Bronchial epithelial cell (primary cell): ENCODE measurements around the gene KCNN3. TPM values are rescaled to one million over a fixed set of nuclear protein-coding genes. Genes with fewer than 3 reads are reported as not detected.

Experiments used
- DNase-seq: peaks from one replicate; pipeline ENCODE4 v3.0.0-alpha.2; 2010; ENCODE audit warnings: low read depth
- FAIRE-seq: peaks from 2 replicates; lab custom pipeline; 2011; peaks lifted over from hg19 to GRCh38; lab: Jason Lieb, UNC
- H3K27me3 ChIP-seq: 2 replicates; pipeline ENCODE4 v1.5.1; 2011; ENCODE audit warnings: low read length; ENCODE audit not compliant: control insufficient read depth, insufficient read depth
- H3K36me3 ChIP-seq: 2 replicates; pipeline ENCODE4 v1.5.1; 2011; ENCODE audit warnings: low read length; ENCODE audit not compliant: control insufficient read depth, insufficient read depth
- H3K4me3 ChIP-seq: 2 replicates; pipeline ENCODE4 v1.5.1; 2011; ENCODE audit warnings: mild to moderate bottlenecking, low read depth, low read length, control low read depth
- CTCF ChIP-seq: IDR thresholded peaks from 2 replicates; pipeline ENCODE4 v1.5.1; 2011; ENCODE audit warnings: mild to moderate bottlenecking, moderate library complexity, low read length, control low read depth, inconsistent platforms; ENCODE audit not compliant: insufficient read depth, severe bottlenecking
- total RNA-seq: library from RNA; depleted of rRNA; stranded (reverse); fragments of >200 nt; gene quantifications from 2 replicates; pipeline ENCODE4 v1.2.1, GENCODE V29; 2014

KCNN3 gene
- total RNA-seq, 1 donor from 2014 or later, result under 0.01 TPM

GRCh38 chr1:154726443-154726842 lies 143.6 kb downstream of the KCNN3 start:
- DNase-seq (peak; percentile 62), FAIRE-seq (no peak)
- no peaks in the 10 kb centered on the region for H3K27me3 ChIP-seq
- no peak overlapping the region for H3K4me3 ChIP-seq
- TF ChIP-seq CTCF, result no peak
- no peaks in the 10 kb centered on the region for H3K36me3 ChIP-seq

- FAIRE-seq, result no peak
These were observed 144.2 kb downstream of the KCNN3 start for GRCh38 chr1:154725865-154726264.

GRCh38 chr1:154720328-154721297 lies 149.5 kb downstream of the KCNN3 start:
- Histone ChIP-seq H3K4me3 (no peak overlapping the region), H3K27me3 (no peaks in the 10 kb centered on the region), H3K36me3 (no peaks in the 10 kb centered on the region)
- DNase-seq (no peak), FAIRE-seq (no peak)
- TF ChIP-seq CTCF, result no peak

More at GRCh38 chr1:154725865-154726264, 144.2 kb downstream of the KCNN3 start:
- DNase-seq, result no peak
- no peak overlapping the region for H3K4me3 ChIP-seq
- H3K27me3 ChIP-seq, result no peaks in the 10 kb centered on the region
- no peaks in the 10 kb centered on the region for H3K36me3 ChIP-seq
- TF ChIP-seq CTCF, result no peak

GRCh38 chr1:154719586-154720327 lies 150.3 kb downstream of the KCNN3 start:
- FAIRE-seq, result no peak
- no peaks in the 10 kb centered on the region for H3K36me3 ChIP-seq
- H3K4me3 ChIP-seq, result no peak overlapping the region
- no peaks in the 10 kb centered on the region for H3K27me3 ChIP-seq
- no peak for TF ChIP-seq CTCF
- no peak for DNase-seq

- Histone ChIP-seq H3K27me3 (no peaks in the 10 kb centered on the region), H3K4me3 (no peak overlapping the region), H3K36me3 (no peaks in the 10 kb centered on the region)
- no peak for FAIRE-seq
- DNase-seq, result no peak
- no peak for TF ChIP-seq CTCF
These were observed 151.5 kb downstream of the KCNN3 start for GRCh38 chr1:154718566-154718965.
